K562 (cell line): ENCODE data around the gene SCYL2. TPM values are rescaled to one million over a fixed set of nuclear protein-coding genes. Genes with fewer than 3 reads are reported as not detected.

Experiments
- ADNP ChIP-seq: fragments of 200-800 bp; sonication (Bioruptor generic); IDR thresholded peaks from 2 replicates; pipeline ENCODE4 v1.6.1; 2016; ENCODE audit warnings: missing genetic modification characterization, missing compliant biosample characterization
- EGR1 ChIP-seq: fragments of 450-650 bp; conservative IDR thresholded peaks from 2 replicates; pipeline ENCODE4 v1.6.1; 2017; ENCODE audit warnings: mild to moderate bottlenecking
- ELK1 ChIP-seq: sonication (generic); formaldehyde crosslinking; IDR thresholded peaks from 2 replicates; pipeline ENCODE4 v1.8.1; 2022; ENCODE audit warnings: missing genetic modification reagents
- ETV6 ChIP-seq, 3 experiments: fragments of 150-350 bp in 1 of 3; sonication (generic) in 1 of 3; formaldehyde crosslinking in 1 of 3; IDR thresholded peaks; 2 replicates each; pipeline versions ENCODE4 v1.6.1 to v1.8.0; 2014 to 2022; ENCODE audit warnings: borderline replicate concordance in 2 of 3, low read depth in 2 of 3, antibody characterized with exemption in 1 of 3, low read length in 1 of 3, mild to moderate bottlenecking in 1 of 3, missing genetic modification reagents in 1 of 3
- GABPB1 ChIP-seq: sonication (generic); formaldehyde crosslinking; IDR thresholded peaks from 2 replicates; pipeline ENCODE4 v1.8.0; 2022; ENCODE audit warnings: mild to moderate bottlenecking, missing genetic modification reagents
- GMEB1 ChIP-seq: fragments of 250-450 bp; sonication (Bioruptor Pico); IDR thresholded peaks from 2 replicates; pipeline ENCODE4 v1.4.0; 2020; ENCODE audit warnings: mild to moderate bottlenecking
- SRF ChIP-seq, 2 experiments: fragments of 250-450, 450-650 bp in 1 of 2; sonication (Bioruptor Pico) in 1 of 2; sonication (generic) in 1 of 2; formaldehyde crosslinking; IDR thresholded peaks; 2 replicates each; pipeline versions ENCODE4 v1.5.0 to v1.5.1; 2020 to 2022; ENCODE audit warnings: mild to moderate bottlenecking in 1 of 2, missing genetic modification reagents in 1 of 2
- VEZF1 ChIP-seq: fragments of 200-800 bp; sonication (Bioruptor generic); IDR thresholded peaks from 2 replicates; pipeline ENCODE4 v1.6.1; 2017; ENCODE audit warnings: missing genetic modification characterization, missing compliant biosample characterization
- XRCC3 ChIP-seq: fragments of 450-650 bp; IDR thresholded peaks from 2 replicates; pipeline ENCODE4 v1.6.1; 2017; ENCODE audit warnings: mild to moderate bottlenecking, moderate library complexity
- XRCC5 ChIP-seq: fragments of 200-400 bp; formaldehyde crosslinking; IDR thresholded peaks from 2 replicates; pipeline ENCODE4 v1.6.1; 2017; ENCODE audit warnings: low read depth, mild to moderate bottlenecking, low read length
- ZBTB26 ChIP-seq: fragments of 450-650 bp; formaldehyde crosslinking; IDR thresholded peaks from 2 replicates; pipeline ENCODE4 v1.4.0; 2022; ENCODE audit warnings: missing genetic modification characterization
- ZNF407 ChIP-seq: fragments of 450-650 bp; IDR thresholded peaks from 2 replicates; pipeline ENCODE4 v1.6.1; 2016; ENCODE audit warnings: low read depth
- polyA plus RNA-seq, 8 experiments: library from polyadenylated mRNA; depleted of rRNA in 4 of 8; stranded (reverse) in 5 of 8; unstranded in 3 of 8; fragments of >200 nt; fragmentation: Nextera tagmentation in 2 of 8; fragmentation: Illumina TruSeq in 1 of 8; extraction: Ambion mirVana in 2 of 8; extraction: Trizol in 1 of 8; gene quantifications; 2 replicates each; pipeline versions ENCODE4 v1.2.1 to v1.2.3, GENCODE V29; 2011 to 2014; ENCODE audit warnings: inconsistent platforms in 1 of 8, missing spikeins in 1 of 8
- total RNA-seq, 7 experiments: library from RNA; depleted of rRNA in 6 of 7; stranded (reverse); fragments of >200 nt in 6 of 7; fragmentation: Illumina TruSeq in 2 of 7; extraction: Trizol in 2 of 7; gene quantifications; 2 replicates each; pipeline versions ENCODE4 v1.2.1 to v1.2.3, GENCODE V29; 2011 to 2021; ENCODE audit warnings: low replicate concordance in 1 of 7

Gene SCYL2
- total and polyA plus RNA-seq, 9 of the 15 experiments (the other 6 are each of a cell fraction or from before 2014, with no cell fraction given), result 9.9 to 49.0 (median 32.9) TPM

GRCh38 chr12:100266835-100267602 lies at the start of gene SCYL2, which contains the start of gene DEPDC4 (continued):
- TF ChIP-seq VEZF1 (CRISPR knock-in tag) (peak; percentile 99), EGR1 (peak; percentile 97), GMEB1 (no peak), ETV6 (IDR thresholded peaks at IDR 0.05; ENCODE audit: borderline replicate concordance in 1 of 2, low read depth in 2 of 2, low read length in 1 of 2) (0 out of 4 replicates have a peak, but pooled peaks of 1 of the 2 experiments have one; percentile 19), ETV6 (CRISPR knock-in tag; IDR thresholded peaks at IDR 0.05; ENCODE audit: borderline replicate concordance) (no peak), ZBTB26 (CRISPR knock-in tag) (no peak), ELK1 (CRISPR knock-in tag) (no peak), ZNF407 (peak; percentile 86), XRCC3 (no peak), GABPB1 (peak; percentile 93), ADNP (tag) (no peak), XRCC5 (no peak; the same call in 1 of the 2 replicates), SRF (CRISPR knock-in tag; IDR thresholded peaks at IDR 0.05) (no peak)
